ENCODE results near the gene MAGEB1. TPM values are rescaled to one million over a fixed set of nuclear protein-coding genes. Genes with fewer than 3 reads are reported as not detected.

Gene MAGEB1, protein sequence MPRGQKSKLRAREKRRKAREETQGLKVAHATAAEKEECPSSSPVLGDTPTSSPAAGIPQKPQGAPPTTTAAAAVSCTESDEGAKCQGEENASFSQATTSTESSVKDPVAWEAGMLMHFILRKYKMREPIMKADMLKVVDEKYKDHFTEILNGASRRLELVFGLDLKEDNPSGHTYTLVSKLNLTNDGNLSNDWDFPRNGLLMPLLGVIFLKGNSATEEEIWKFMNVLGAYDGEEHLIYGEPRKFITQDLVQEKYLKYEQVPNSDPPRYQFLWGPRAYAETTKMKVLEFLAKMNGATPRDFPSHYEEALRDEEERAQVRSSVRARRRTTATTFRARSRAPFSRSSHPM
- total RNA-seq (not detected in 2 replicates), polyA plus RNA-seq (not detected in 2 replicates)

DNA sequence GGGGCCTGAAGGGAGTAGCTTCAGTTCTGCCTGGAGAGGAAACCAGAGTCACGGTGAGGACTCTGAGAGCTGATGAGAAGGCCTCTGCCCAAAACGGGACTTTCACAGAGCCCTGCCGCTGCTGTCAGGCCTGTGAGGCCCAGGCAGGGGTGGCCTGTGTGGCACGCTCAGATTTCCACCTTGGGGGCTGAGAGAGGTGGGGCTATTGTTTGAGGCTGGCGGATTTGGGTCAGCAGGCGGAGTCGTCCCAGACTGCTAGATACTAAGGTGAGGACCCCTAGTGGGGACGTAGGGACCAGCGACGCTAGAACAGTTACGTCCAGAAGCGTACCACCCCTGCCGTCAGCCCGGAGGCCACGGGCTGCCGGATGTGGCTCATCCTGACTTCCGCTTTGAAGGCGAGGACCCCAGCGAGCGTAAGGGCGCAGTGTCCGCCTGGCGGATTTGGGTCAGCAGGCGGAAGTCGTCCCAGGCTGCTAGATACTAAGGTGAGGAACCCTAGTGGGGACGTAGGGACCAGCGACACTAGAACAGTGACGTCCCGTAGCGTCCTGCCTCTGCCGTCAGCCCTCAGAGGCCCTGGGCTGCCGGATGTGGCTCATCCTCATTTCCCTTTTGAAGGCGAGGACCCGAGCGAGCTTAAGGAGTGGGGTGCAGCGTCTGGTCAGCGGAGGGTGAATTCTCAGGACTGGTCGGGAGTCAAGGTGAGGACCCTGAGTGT lies at the start of gene MAGEB1:
TSS of gene MAGEB1 (plus strand) at position 378 of the 721 bp plus-strand sequence. CDS start 3,348 bp downstream, outside the sequence.
- H3K36me3 ChIP-seq (replicated peaks; ENCODE audit: insufficient read depth, low read depth): no peaks in the 10 kb centered on the region
- no peaks in the 10 kb centered on the region for H3K9me3 ChIP-seq (ENCODE audit: low read depth)
- TF ChIP-seq EZH2 (IDR thresholded peaks at IDR 0.05; ENCODE audit: borderline replicate concordance): no peak
- TF ChIP-seq EZH2phosphoT487 (IDR thresholded peaks at IDR 0.05; ENCODE audit: low read depth, severe bottlenecking, unreplicated experiment): no peak
- TF ChIP-seq, protein P1, sequence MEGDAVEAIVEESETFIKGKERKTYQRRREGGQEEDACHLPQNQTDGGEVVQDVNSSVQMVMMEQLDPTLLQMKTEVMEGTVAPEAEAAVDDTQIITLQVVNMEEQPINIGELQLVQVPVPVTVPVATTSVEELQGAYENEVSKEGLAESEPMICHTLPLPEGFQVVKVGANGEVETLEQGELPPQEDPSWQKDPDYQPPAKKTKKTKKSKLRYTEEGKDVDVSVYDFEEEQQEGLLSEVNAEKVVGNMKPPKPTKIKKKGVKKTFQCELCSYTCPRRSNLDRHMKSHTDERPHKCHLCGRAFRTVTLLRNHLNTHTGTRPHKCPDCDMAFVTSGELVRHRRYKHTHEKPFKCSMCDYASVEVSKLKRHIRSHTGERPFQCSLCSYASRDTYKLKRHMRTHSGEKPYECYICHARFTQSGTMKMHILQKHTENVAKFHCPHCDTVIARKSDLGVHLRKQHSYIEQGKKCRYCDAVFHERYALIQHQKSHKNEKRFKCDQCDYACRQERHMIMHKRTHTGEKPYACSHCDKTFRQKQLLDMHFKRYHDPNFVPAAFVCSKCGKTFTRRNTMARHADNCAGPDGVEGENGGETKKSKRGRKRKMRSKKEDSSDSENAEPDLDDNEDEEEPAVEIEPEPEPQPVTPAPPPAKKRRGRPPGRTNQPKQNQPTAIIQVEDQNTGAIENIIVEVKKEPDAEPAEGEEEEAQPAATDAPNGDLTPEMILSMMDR (IDR thresholded peaks at IDR 0.05; ENCODE audit: poor library complexity): no peak
- H3K79me2 ChIP-seq: no peaks in the 10 kb centered on the region
- H3K4me2 ChIP-seq: no peak within 1 kb of the TSS
- no peak for DNase-seq (ENCODE audit: low spot score)
- H3K4me3 ChIP-seq: no peak within 1 kb of the TSS
- no peak within 1 kb of the TSS for H3K27ac ChIP-seq
- WGBS (ENCODE audit: low lambda C conversion rate, missing lambda C conversion rate): 91% methylated on average over 36 of the region's 38 CpGs
- no peaks in the 10 kb centered on the region for H4K20me1 ChIP-seq (ENCODE audit: insufficient read depth, poor library complexity, severe bottlenecking)
- no peaks in the 10 kb centered on the region for H3K4me1 ChIP-seq (ENCODE audit: insufficient read depth)
- no peak within 1 kb of the TSS for H2AFZ ChIP-seq
- H3K27me3 ChIP-seq: no peaks in the 10 kb centered on the region
- H3K9me2 ChIP-seq (replicated peaks; ENCODE audit: insufficient read depth): no peaks in the 10 kb centered on the region

DNA sequence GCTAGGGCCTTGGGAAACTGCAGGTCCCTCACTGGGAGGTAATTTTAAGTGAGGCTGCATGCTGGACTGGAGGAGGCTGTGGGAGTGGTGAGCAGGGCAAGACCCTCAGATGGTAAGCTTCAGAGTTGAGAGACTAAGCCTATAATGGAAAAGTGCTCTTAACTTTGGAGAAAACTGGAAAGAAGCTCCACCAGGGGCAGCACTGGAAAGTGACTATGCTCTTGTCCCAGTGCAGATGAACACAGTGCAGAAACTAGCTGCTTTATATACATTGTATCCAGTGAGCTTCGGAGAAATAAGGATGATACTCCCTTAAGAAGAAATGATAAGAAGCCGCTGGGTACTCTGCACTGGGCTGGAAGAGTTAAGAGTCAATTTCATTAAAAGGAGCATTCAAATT lies 34.8 kb upstream of the MAGEB1 start:
- Histone ChIP-seq H3K4me1 (ENCODE audit: insufficient read depth) (no peaks in the 10 kb centered on the region), H3K27me3 (no peaks in the 10 kb centered on the region), H3K79me2 (no peaks in the 10 kb centered on the region), H3K9me2 (replicated peaks; ENCODE audit: insufficient read depth) (no peaks in the 10 kb centered on the region), H2AFZ (no peak overlapping the region), H3K27ac (no peak overlapping the region), H3K36me3 (replicated peaks; ENCODE audit: insufficient read depth, low read depth) (no peaks in the 10 kb centered on the region), H3K9me3 (ENCODE audit: low read depth) (no peaks in the 10 kb centered on the region), H4K20me1 (ENCODE audit: insufficient read depth, poor library complexity, severe bottlenecking) (no peaks in the 10 kb centered on the region), H3K4me3 (no peak overlapping the region), H3K4me2 (no peak overlapping the region)
- TF ChIP-seq EZH2phosphoT487 (IDR thresholded peaks at IDR 0.05; ENCODE audit: low read depth, severe bottlenecking, unreplicated experiment) (no peak), EZH2 (IDR thresholded peaks at IDR 0.05; ENCODE audit: borderline replicate concordance) (no peak)
- TF ChIP-seq, protein P1 (IDR thresholded peaks at IDR 0.05; ENCODE audit: poor library complexity): no peak
- 65% methylated on average over 2 of the region's 2 CpGs for WGBS (ENCODE audit: low lambda C conversion rate, missing lambda C conversion rate)
- DNase-seq (ENCODE audit: low spot score): no peak

DNA sequence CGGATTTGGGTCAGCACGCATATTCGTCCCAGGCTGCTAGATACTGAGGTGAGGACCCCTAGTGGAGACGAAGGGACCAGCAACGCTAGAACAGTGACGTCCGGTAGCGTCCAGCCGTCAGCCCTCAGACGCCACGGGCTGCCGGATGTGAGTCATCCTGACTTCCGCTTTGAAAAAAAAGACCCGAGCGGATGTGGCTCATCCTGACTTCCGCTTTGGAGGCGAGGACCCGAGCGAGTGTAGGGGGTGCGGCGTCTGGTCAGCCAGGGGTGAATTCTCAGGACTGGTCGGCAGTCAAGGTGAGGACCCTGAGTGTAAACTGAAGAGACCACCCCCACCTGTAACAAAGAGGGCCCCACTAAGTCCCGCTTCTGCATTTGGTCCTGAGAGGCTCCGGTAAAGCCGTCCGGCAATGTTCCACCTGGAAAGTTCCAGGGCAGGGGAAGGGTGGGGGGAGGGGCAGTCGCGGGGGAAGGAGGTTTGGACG lies 31.5 kb upstream of the MAGEB1 start, which contains the start of gene MAGEB2:
TSS of gene MAGEB2 (plus strand) at position 207 of the 487 bp plus-strand sequence. CDS start 3,018 bp downstream, outside the sequence.
- no peak within 1 kb of the TSS for H3K4me3 ChIP-seq
- H3K9me3 ChIP-seq (ENCODE audit: low read depth): no peaks in the 10 kb centered on the region
- no peaks in the 10 kb centered on the region for H4K20me1 ChIP-seq (ENCODE audit: insufficient read depth, poor library complexity, severe bottlenecking)
- DNase-seq (ENCODE audit: low spot score): no peak
- 92% methylated on average over 29 of the region's 29 CpGs for WGBS (ENCODE audit: low lambda C conversion rate, missing lambda C conversion rate)
- H3K79me2 ChIP-seq: no peaks in the 10 kb centered on the region
- H3K27me3 ChIP-seq: no peaks in the 10 kb centered on the region
- H3K4me2 ChIP-seq: no peak within 1 kb of the TSS
- no peak within 1 kb of the TSS for H2AFZ ChIP-seq
- no peak within 1 kb of the TSS for H3K27ac ChIP-seq
- no peaks in the 10 kb centered on the region for H3K4me1 ChIP-seq (ENCODE audit: insufficient read depth)
- no peaks in the 10 kb centered on the region for H3K36me3 ChIP-seq (replicated peaks; ENCODE audit: insufficient read depth, low read depth)
- H3K9me2 ChIP-seq (replicated peaks; ENCODE audit: insufficient read depth): no peaks in the 10 kb centered on the region
- TF ChIP-seq EZH2 (IDR thresholded peaks at IDR 0.05; ENCODE audit: borderline replicate concordance): no peak
- TF ChIP-seq, protein P1 (IDR thresholded peaks at IDR 0.05; ENCODE audit: poor library complexity): no peak
- TF ChIP-seq EZH2phosphoT487 (IDR thresholded peaks at IDR 0.05; ENCODE audit: low read depth, severe bottlenecking, unreplicated experiment): no peak
